ENCODE data around the gene SRSF10.
"Not testable (repeated sequence)": the region's sequence is repeated elsewhere in the genome, so short reads cannot be mapped to it uniquely, and the experiment has no call there.

DNA sequence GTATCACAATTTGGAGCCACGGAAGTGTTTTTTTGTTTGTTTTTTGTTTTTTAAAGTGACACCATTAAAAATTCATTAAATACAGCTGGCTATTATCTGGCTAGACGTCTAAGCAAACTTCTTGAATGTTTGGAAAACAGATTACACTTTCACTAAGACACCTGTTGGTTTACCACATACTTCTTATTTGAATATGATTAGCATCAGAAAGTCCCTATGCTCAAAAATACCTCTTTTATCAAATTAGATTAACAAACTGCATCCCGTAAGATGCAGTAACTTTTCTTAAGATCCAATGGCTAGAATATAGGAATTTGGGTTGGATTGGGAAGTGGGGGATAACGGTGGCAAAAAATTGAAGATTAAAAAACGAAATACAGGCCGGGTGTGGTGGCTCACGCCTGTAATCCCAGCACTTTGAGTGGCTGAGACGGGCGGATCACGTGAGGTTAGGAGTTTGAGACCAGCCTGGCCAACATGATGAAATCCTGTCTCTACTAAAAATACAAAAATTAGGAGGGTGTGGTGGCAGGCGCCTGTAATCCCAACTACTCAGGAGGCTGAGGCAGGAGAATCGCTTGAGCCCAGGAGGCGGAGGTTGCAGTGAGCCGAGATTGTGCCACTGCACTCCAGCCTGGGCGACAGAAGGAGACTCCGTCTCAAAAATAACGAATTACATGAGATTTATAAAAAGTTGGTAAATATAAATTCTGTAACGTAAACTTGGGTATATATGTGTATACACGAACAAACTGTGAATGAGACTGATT is 21.9 kb downstream of the SRSF10 start:
- TF ChIP-seq, protein P1, sequence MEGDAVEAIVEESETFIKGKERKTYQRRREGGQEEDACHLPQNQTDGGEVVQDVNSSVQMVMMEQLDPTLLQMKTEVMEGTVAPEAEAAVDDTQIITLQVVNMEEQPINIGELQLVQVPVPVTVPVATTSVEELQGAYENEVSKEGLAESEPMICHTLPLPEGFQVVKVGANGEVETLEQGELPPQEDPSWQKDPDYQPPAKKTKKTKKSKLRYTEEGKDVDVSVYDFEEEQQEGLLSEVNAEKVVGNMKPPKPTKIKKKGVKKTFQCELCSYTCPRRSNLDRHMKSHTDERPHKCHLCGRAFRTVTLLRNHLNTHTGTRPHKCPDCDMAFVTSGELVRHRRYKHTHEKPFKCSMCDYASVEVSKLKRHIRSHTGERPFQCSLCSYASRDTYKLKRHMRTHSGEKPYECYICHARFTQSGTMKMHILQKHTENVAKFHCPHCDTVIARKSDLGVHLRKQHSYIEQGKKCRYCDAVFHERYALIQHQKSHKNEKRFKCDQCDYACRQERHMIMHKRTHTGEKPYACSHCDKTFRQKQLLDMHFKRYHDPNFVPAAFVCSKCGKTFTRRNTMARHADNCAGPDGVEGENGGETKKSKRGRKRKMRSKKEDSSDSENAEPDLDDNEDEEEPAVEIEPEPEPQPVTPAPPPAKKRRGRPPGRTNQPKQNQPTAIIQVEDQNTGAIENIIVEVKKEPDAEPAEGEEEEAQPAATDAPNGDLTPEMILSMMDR (IDR thresholded peaks at IDR 0.05 in 8 of 11, conservative IDR thresholded peaks at IDR 0.05 in 3 of 11): not testable (repeated sequence)
- TF ChIP-seq POLR2A, POLR2AphosphoS5 (IDR thresholded peaks at IDR 0.05): not testable (repeated sequence)
